Neuronal stem cell (in vitro differentiated cells): ENCODE measurements around the gene USP32.
A peak's percentile ranks its signal among the peaks of the same experiment; 100 is the strongest.

Experiments used
- DNase-seq: peaks from one replicate; pipeline ENCODE4 v3.0.0-alpha.2; 2013; ENCODE audit warnings: low spot score
- H2AFZ ChIP-seq: one replicate; pipeline ENCODE4 v1.6.1; 2013; ENCODE audit warnings: mild to moderate bottlenecking, low read length, inconsistent platforms
- H2AK5ac ChIP-seq: 2 replicates; pipeline ENCODE4 v1.6.1; 2013; ENCODE audit warnings: low read depth, mild to moderate bottlenecking, inconsistent platforms, low read length, moderate library complexity, mixed read lengths
- H2BK120ac ChIP-seq: 2 replicates; pipeline ENCODE4 v1.6.1; 2013; ENCODE audit warnings: low read depth, mild to moderate bottlenecking, inconsistent platforms, low read length, moderate library complexity, mixed read lengths
- H2BK12ac ChIP-seq: one replicate; pipeline ENCODE4 v1.6.1; 2013; ENCODE audit warnings: low read length, inconsistent platforms
- H2BK15ac ChIP-seq: 2 replicates; pipeline ENCODE4 v1.6.1; 2013; ENCODE audit warnings: mild to moderate bottlenecking, low read length, inconsistent platforms, mixed read lengths
- H2BK5ac ChIP-seq: one replicate; pipeline ENCODE4 v1.6.1; 2013; ENCODE audit warnings: inconsistent platforms, mild to moderate bottlenecking, low read length, moderate library complexity
- H3K14ac ChIP-seq: one replicate; pipeline ENCODE4 v1.6.1; 2013; ENCODE audit warnings: low read length, inconsistent platforms
- H3K18ac ChIP-seq: 2 replicates; pipeline ENCODE4 v1.6.1; 2013; ENCODE audit warnings: low read length, inconsistent platforms
- H3K23ac ChIP-seq: 2 replicates; pipeline ENCODE4 v1.6.1; 2013; ENCODE audit warnings: low read depth, mild to moderate bottlenecking, mixed read lengths, low read length, inconsistent platforms; ENCODE audit not compliant: poor library complexity
- H3K27ac ChIP-seq: replicated peaks from 3 replicates; pipeline ENCODE4 v1.5.1; 2013; ENCODE audit warnings: low read length, inconsistent platforms
- H3K27me3 ChIP-seq, 3 experiments: 2 replicates each; pipeline ENCODE4 v1.6.1; 2013; ENCODE audit warnings: low read length in 3 of 3, mild to moderate bottlenecking in 2 of 3, inconsistent platforms in 1 of 3, low read depth in 1 of 3, mixed read lengths in 1 of 3, moderate library complexity in 1 of 3; ENCODE audit not compliant: control insufficient read depth in 3 of 3, insufficient read depth in 3 of 3
- H3K36me3 ChIP-seq, 2 donors: replicated peaks in 1 of 2; 2 replicates each; pipeline ENCODE4 v1.6.1; 2013; ENCODE audit warnings: low read length in 2 of 2; ENCODE audit not compliant: control insufficient read depth in 2 of 2, insufficient read depth in 2 of 2
- H3K4ac ChIP-seq: 2 replicates; pipeline ENCODE4 v1.6.1; 2013; ENCODE audit warnings: inconsistent platforms, mild to moderate bottlenecking, low read length, moderate library complexity
- H3K4me1 ChIP-seq, 2 donors: 1 replicate in 1 of 2; 2 replicates in 1 of 2; pipeline ENCODE4 v1.6.1; 2013; ENCODE audit warnings: low read length in 2 of 2, low read depth in 1 of 2; ENCODE audit not compliant: control insufficient read depth in 2 of 2, insufficient read depth in 1 of 2
- H3K4me2 ChIP-seq: one replicate; pipeline ENCODE4 v1.6.1; 2013; ENCODE audit warnings: mild to moderate bottlenecking, low read length, inconsistent platforms; ENCODE audit not compliant: insufficient read depth, poor library complexity, severe bottlenecking
- H3K4me3 ChIP-seq, 2 donors: 2 replicates each; pipeline ENCODE4 v1.5.1; 2013; ENCODE audit warnings: low read length in 2 of 2, mild to moderate bottlenecking in 2 of 2, inconsistent platforms in 1 of 2, moderate library complexity in 1 of 2
- H3K79me1 ChIP-seq: one replicate; pipeline ENCODE4 v1.6.1; 2013; ENCODE audit warnings: low read depth, mild to moderate bottlenecking, inconsistent platforms, low read length, moderate library complexity
- H3K9ac ChIP-seq: one replicate; pipeline ENCODE4 v1.6.1; 2013; ENCODE audit warnings: mild to moderate bottlenecking, low read depth, low read length, inconsistent platforms; ENCODE audit not compliant: poor library complexity
- H3K9me3 ChIP-seq, 2 donors: replicated peaks in 1 of 2; 2 replicates each; pipeline versions ENCODE3 to v1.6.1; 2013; ENCODE audit warnings: low read length in 2 of 2, mild to moderate bottlenecking in 2 of 2, inconsistent platforms in 1 of 2, low read depth in 1 of 2, mixed read lengths in 1 of 2, moderate library complexity in 1 of 2; ENCODE audit not compliant: control insufficient read depth in 2 of 2, insufficient read depth in 1 of 2
- H4K8ac ChIP-seq: one replicate; pipeline ENCODE4 v1.6.1; 2013; ENCODE audit warnings: low read depth, mild to moderate bottlenecking, inconsistent platforms, low read length, moderate library complexity
- H4K91ac ChIP-seq: one replicate; pipeline ENCODE4 v1.6.1; 2013; ENCODE audit warnings: low read length, low read depth, mild to moderate bottlenecking, inconsistent platforms; ENCODE audit not compliant: poor library complexity
- WGBS, 2 donors: extraction: QIAGEN DNeasy Blood & Tissue Kit; methylation state at CpG; one replicate each; pipeline ENCODE4 v1.1.7; 2013; ENCODE audit warnings: missing lambda C conversion rate in 2 of 2, mixed read lengths in 1 of 2; ENCODE audit not compliant: insufficient read length in 2 of 2, insufficient replicate concordance in 1 of 2; ENCODE audit errors: extremely low coverage in 2 of 2; 5-methylcytosine and 5-hydroxymethylcytosine counted together

USP32 gene

GRCh38 chr17:60170835-60171752 lies 220.8 kb downstream of the USP32 start:
- no peak overlapping the region for H4K8ac ChIP-seq
- peak overlapping the region; percentile 26 for H2AK5ac ChIP-seq
- no peak overlapping the region for H3K4me3 ChIP-seq
- H2BK120ac ChIP-seq: no peak overlapping the region
- H3K14ac ChIP-seq: no peak overlapping the region
- no peak overlapping the region for H3K27ac ChIP-seq
- H4K91ac ChIP-seq: peak overlapping the region; percentile 16
- H2BK15ac ChIP-seq: peak overlapping the region; percentile 47
- H3K27me3 ChIP-seq: no peaks in the 10 kb centered on the region
- peaks cover 0 to 2% of the 10 kb centered on the region in 2 donors for H3K36me3 ChIP-seq
- H2AFZ ChIP-seq: no peak overlapping the region
- no peaks in the 10 kb centered on the region for H3K9me3 ChIP-seq
- WGBS, 2 donors: no CpG with 5 or more reads among the region's 8 CpGs
- H3K4me2 ChIP-seq: no peak overlapping the region
- H3K4ac ChIP-seq: no peak overlapping the region
- H3K23ac ChIP-seq: no peak overlapping the region
- H3K4me1 ChIP-seq: peaks cover 8 to 13% of the 10 kb centered on the region in 2 donors
- no peaks in the 10 kb centered on the region for H3K79me1 ChIP-seq
- H3K9ac ChIP-seq: peak overlapping the region; percentile 6
- DNase-seq: no peak
- no peak overlapping the region for H2BK12ac ChIP-seq
- peak overlapping the region; percentile 29 for H2BK5ac ChIP-seq
- peak overlapping the region; percentile 28 for H3K18ac ChIP-seq

- peaks cover 8 to 13% of the 10 kb centered on the region in 2 donors for H3K4me1 ChIP-seq
- no peak overlapping the region for H4K8ac ChIP-seq
- no CpG with 5 or more reads among the region's 10 CpGs for WGBS, 2 donors
- H2BK120ac ChIP-seq: no peak overlapping the region
- H3K79me1 ChIP-seq: no peaks in the 10 kb centered on the region
- peak overlapping the region; percentile 42 for H3K18ac ChIP-seq
- no peak overlapping the region for H3K4me2 ChIP-seq
- H3K27me3 ChIP-seq: no peaks in the 10 kb centered on the region
- DNase-seq: no peak
- no peak overlapping the region for H2BK12ac ChIP-seq
- H3K36me3 ChIP-seq: no peaks in the 10 kb centered on the region
- peak overlapping the region; percentile 16 for H4K91ac ChIP-seq
- no peak overlapping the region for H2AK5ac ChIP-seq
- H3K9ac ChIP-seq: peak overlapping the region; percentile 6
- H2AFZ ChIP-seq: peak overlapping the region; percentile 4
- H3K23ac ChIP-seq: no peak overlapping the region
- H2BK5ac ChIP-seq: no peak overlapping the region
- no peak overlapping the region for H3K27ac ChIP-seq
- H3K14ac ChIP-seq: no peak overlapping the region
- H3K4me3 ChIP-seq: no peak overlapping the region
- H3K4ac ChIP-seq: no peak overlapping the region
- no peaks in the 10 kb centered on the region for H3K9me3 ChIP-seq
- no peak overlapping the region for H2BK15ac ChIP-seq
Observed at GRCh38 chr17:60169921-60170817, 221.8 kb downstream of the USP32 start.

- no peak for DNase-seq
- no peak overlapping the region for H2AK5ac ChIP-seq
- no peak overlapping the region for H3K23ac ChIP-seq
- H3K27ac ChIP-seq: no peak overlapping the region
- H3K79me1 ChIP-seq: no peaks in the 10 kb centered on the region
- H4K91ac ChIP-seq: no peak overlapping the region
- H3K9me3 ChIP-seq: no peaks in the 10 kb centered on the region
- WGBS, 2 donors: no CpG with 5 or more reads among the region's 7 CpGs
- no peaks in the 10 kb centered on the region for H3K36me3 ChIP-seq
- no peak overlapping the region for H2BK15ac ChIP-seq
- no peak overlapping the region for H2BK5ac ChIP-seq
- H4K8ac ChIP-seq: no peak overlapping the region
- no peak overlapping the region for H3K14ac ChIP-seq
- no peak overlapping the region for H3K4me3 ChIP-seq
- H2BK120ac ChIP-seq: no peak overlapping the region
- peak overlapping the region; percentile 63 for H2BK12ac ChIP-seq
- peaks cover 10 to 15% of the 10 kb centered on the region in 2 donors for H3K4me1 ChIP-seq
- H3K4me2 ChIP-seq: no peak overlapping the region
- no peak overlapping the region for H3K9ac ChIP-seq
- H3K27me3 ChIP-seq: no peaks in the 10 kb centered on the region
- H3K18ac ChIP-seq: peak overlapping the region; percentile 69
- H3K4ac ChIP-seq: no peak overlapping the region
- no peak overlapping the region for H2AFZ ChIP-seq
Observed at GRCh38 chr17:60168654-60169053, 223.3 kb downstream of the USP32 start.
